HuH-7 (cell line): Measurements from ENCODE around the gene RNF103.
"Not testable (repeated sequence)": the region's sequence is repeated elsewhere in the genome, so short reads cannot be mapped to it uniquely, and the experiment has no call there.

Experiments
- DNase-seq: peaks from one replicate; pipeline ENCODE4 v3.0.0; 2011; ENCODE audit warnings: low spot score

Gene RNF103

GRCh38 chr2:86624267-86624547 is 542 bp upstream of the RNF103 start:
- DNase-seq = no peak

- peak; percentile 56 for DNase-seq
Observed at GRCh38 chr2:86623043-86623493, 597 bp downstream of the RNF103 start.

- no peak for DNase-seq
Observed at GRCh38 chr2:86622519-86623042, 1.1 kb downstream of the RNF103 start.

- no peak for DNase-seq
Observed at GRCh38 chr2:86621280-86621943, 2.3 kb downstream of the RNF103 start.

GRCh38 chr2:86617738-86618137 is 5.9 kb downstream of the RNF103 start:
- DNase-seq = no peak

- DNase-seq = no peak
Observed at GRCh38 chr2:86617153-86617552, 6.5 kb downstream of the RNF103 start.

- DNase-seq = no peak
Observed at GRCh38 chr2:86616502-86616901, 7.2 kb downstream of the RNF103 start.

- DNase-seq = no peak
Observed at GRCh38 chr2:86615596-86615995, 8.1 kb downstream of the RNF103 start.

GRCh38 chr2:86613515-86613914 is 10.2 kb downstream of the RNF103 start:
- no peak for DNase-seq

- DNase-seq = no peak
Observed at GRCh38 chr2:86610871-86611270, 12.8 kb downstream of the RNF103 start.

- no peak for DNase-seq
Observed at GRCh38 chr2:86608832-86609410, 14.7 kb downstream of the RNF103 start.

- DNase-seq = no peak
Observed at GRCh38 chr2:86603905-86604304, 19.8 kb downstream of the RNF103 start.

GRCh38 chr2:86598966-86599365 is 24.7 kb downstream of the RNF103 start:
- no peak for DNase-seq

- DNase-seq = no peak
Observed at GRCh38 chr2:86596118-86596517, 27.5 kb downstream of the RNF103 start.

GRCh38 chr2:86593266-86593665 is 30.4 kb downstream of the RNF103 start:
- DNase-seq = no peak

- no peak for DNase-seq
Observed at GRCh38 chr2:86592547-86593230, 31.0 kb downstream of the RNF103 start.

- not testable (repeated sequence) for DNase-seq
Observed at GRCh38 chr2:86589701-86590100, 34.0 kb downstream of the RNF103 start.

GRCh38 chr2:86584151-86584913 is 39.3 kb downstream of the RNF103 start:
- no peak for DNase-seq

GRCh38 chr2:86580560-86580959 is 43.1 kb downstream of the RNF103 start:
- no peak for DNase-seq

GRCh38 chr2:86577817-86578456 is 45.7 kb downstream of the RNF103 start:
- DNase-seq = no peak

GRCh38 chr2:86570059-86570458 is 53.6 kb downstream of the RNF103 start:
- DNase-seq = no peak

GRCh38 chr2:86566821-86567190 is 56.9 kb downstream of the RNF103 start:
- DNase-seq = no peak
